HEK293 (cell line): Measurements from ENCODE around the gene TRAPPC1.

ENCODE experiments used
- EGR2 ChIP-seq: fragments of 450-650 bp; formaldehyde crosslinking; IDR thresholded peaks from 2 replicates; pipeline ENCODE4 v1.5.1; 2016; ENCODE audit warnings: low read depth, missing biosample characterization, missing genetic modification characterization
- GFI1B ChIP-seq: fragments of 450-650 bp; formaldehyde crosslinking; IDR thresholded peaks from 2 replicates; pipeline ENCODE4 v1.5.1; 2016; ENCODE audit warnings: missing biosample characterization, missing genetic modification characterization
- IKZF3 ChIP-seq: fragments of 450-650 bp; IDR thresholded peaks from 2 replicates; pipeline ENCODE4 v1.5.0; 2018; ENCODE audit warnings: missing biosample characterization, mild to moderate bottlenecking, missing genetic modification characterization, moderate library complexity
- PRDM1 ChIP-seq: fragments of 450-650 bp; formaldehyde crosslinking; IDR thresholded peaks from 2 replicates; pipeline ENCODE4; 2016; ENCODE audit warnings: missing biosample characterization, missing genetic modification characterization
- SETDB1 ChIP-seq: IDR thresholded peaks from one replicate; pipeline ENCODE4 v1.6.1; 2017; ENCODE audit warnings: mild to moderate bottlenecking, low read length, moderate library complexity, mixed read lengths; ENCODE audit not compliant: insufficient read length
- ZBTB21 ChIP-seq: fragments of 450-650 bp; formaldehyde crosslinking; IDR thresholded peaks from 2 replicates; pipeline ENCODE4 v1.5.1; 2017; ENCODE audit warnings: missing biosample characterization, missing genetic modification characterization
- ZFHX2 ChIP-seq: fragments of 450-650 bp; formaldehyde crosslinking; conservative IDR thresholded peaks from 2 replicates; pipeline ENCODE4 v1.5.1; 2016; ENCODE audit warnings: missing biosample characterization, missing genetic modification characterization
- ZFP41 ChIP-seq: fragments of 450-650 bp; formaldehyde crosslinking; IDR thresholded peaks from 2 replicates; pipeline ENCODE4 v1.5.1; 2016; ENCODE audit warnings: missing biosample characterization, missing genetic modification characterization, borderline replicate concordance
- ZNF157 ChIP-seq: fragments of 450-650 bp; formaldehyde crosslinking; IDR thresholded peaks from 2 replicates; pipeline ENCODE4 v1.5.1; 2016; ENCODE audit warnings: missing biosample characterization, missing genetic modification characterization
- ZNF19 ChIP-seq: fragments of 450-650 bp; formaldehyde crosslinking; IDR thresholded peaks from 2 replicates; pipeline ENCODE4; 2016; ENCODE audit warnings: missing biosample characterization, missing genetic modification characterization, low read depth
- ZNF23 ChIP-seq: fragments of 450-650 bp; formaldehyde crosslinking; IDR thresholded peaks from 2 replicates; pipeline ENCODE4 v1.5.1; 2016; ENCODE audit warnings: missing biosample characterization, missing genetic modification characterization, borderline replicate concordance
- ZNF624 ChIP-seq: fragments of 450-650 bp; formaldehyde crosslinking; IDR thresholded peaks from 2 replicates; pipeline ENCODE4 v1.5.1; 2017; ENCODE audit warnings: missing biosample characterization, missing genetic modification characterization
- ZNF654 ChIP-seq: fragments of 450-650 bp; formaldehyde crosslinking; IDR thresholded peaks from 2 replicates; pipeline ENCODE4 v1.5.1; 2016; ENCODE audit warnings: low read depth, missing biosample characterization, missing genetic modification characterization
- ZNF701 ChIP-seq: fragments of 450-650 bp; formaldehyde crosslinking; IDR thresholded peaks from 2 replicates; pipeline ENCODE4 v1.5.1; 2016; ENCODE audit warnings: missing biosample characterization, missing genetic modification characterization
- ZNF76 ChIP-seq: fragments of 450-650 bp; formaldehyde crosslinking; IDR thresholded peaks from 2 replicates; pipeline ENCODE4; 2016; ENCODE audit warnings: low read depth, missing biosample characterization, missing genetic modification characterization, borderline replicate concordance
- ZNF792 ChIP-seq: fragments of 450-650 bp; formaldehyde crosslinking; IDR thresholded peaks from 2 replicates; pipeline ENCODE4 v1.5.1; 2016; ENCODE audit warnings: missing biosample characterization, missing genetic modification characterization
- ZNF843 ChIP-seq: fragments of 450-650 bp; formaldehyde crosslinking; IDR thresholded peaks from 2 replicates; pipeline ENCODE4 v1.5.1; 2016; ENCODE audit warnings: missing biosample characterization, missing genetic modification characterization
- TF ChIP-seq, protein P1 (sequence below): fragments of 450-650 bp; formaldehyde crosslinking; conservative IDR thresholded peaks from 2 replicates; pipeline ENCODE4 v1.5.1; 2016; ENCODE audit warnings: low read depth, missing biosample characterization, missing genetic modification characterization
- TF ChIP-seq, protein P2 (sequence below): fragments of 450-650 bp; formaldehyde crosslinking; IDR thresholded peaks from 2 replicates; pipeline ENCODE4 v1.5.1; 2016; ENCODE audit warnings: missing biosample characterization, missing genetic modification characterization
- TF ChIP-seq, protein P3 (sequence below): fragments of 450-650 bp; formaldehyde crosslinking; IDR thresholded peaks from 2 replicates; pipeline ENCODE4 v1.5.1; 2016; ENCODE audit warnings: missing biosample characterization, missing genetic modification characterization, low read depth
- TF ChIP-seq, protein P4 (sequence below): fragments of 450-650 bp; formaldehyde crosslinking; IDR thresholded peaks from 2 replicates; pipeline ENCODE4 v1.5.1; 2016; ENCODE audit warnings: missing biosample characterization, missing genetic modification characterization
- TF ChIP-seq, protein P5 (sequence below): fragments of 450-650 bp; formaldehyde crosslinking; IDR thresholded peaks from 2 replicates; pipeline ENCODE4 v1.5.1; 2017; ENCODE audit warnings: missing biosample characterization, mild to moderate bottlenecking, missing genetic modification characterization, moderate library complexity
- TF ChIP-seq, protein P6 (sequence below): fragments of 450-650 bp; formaldehyde crosslinking; IDR thresholded peaks from 2 replicates; pipeline ENCODE4 v1.5.1; 2016; ENCODE audit warnings: missing biosample characterization, missing genetic modification characterization

TRAPPC1 gene

DNA sequence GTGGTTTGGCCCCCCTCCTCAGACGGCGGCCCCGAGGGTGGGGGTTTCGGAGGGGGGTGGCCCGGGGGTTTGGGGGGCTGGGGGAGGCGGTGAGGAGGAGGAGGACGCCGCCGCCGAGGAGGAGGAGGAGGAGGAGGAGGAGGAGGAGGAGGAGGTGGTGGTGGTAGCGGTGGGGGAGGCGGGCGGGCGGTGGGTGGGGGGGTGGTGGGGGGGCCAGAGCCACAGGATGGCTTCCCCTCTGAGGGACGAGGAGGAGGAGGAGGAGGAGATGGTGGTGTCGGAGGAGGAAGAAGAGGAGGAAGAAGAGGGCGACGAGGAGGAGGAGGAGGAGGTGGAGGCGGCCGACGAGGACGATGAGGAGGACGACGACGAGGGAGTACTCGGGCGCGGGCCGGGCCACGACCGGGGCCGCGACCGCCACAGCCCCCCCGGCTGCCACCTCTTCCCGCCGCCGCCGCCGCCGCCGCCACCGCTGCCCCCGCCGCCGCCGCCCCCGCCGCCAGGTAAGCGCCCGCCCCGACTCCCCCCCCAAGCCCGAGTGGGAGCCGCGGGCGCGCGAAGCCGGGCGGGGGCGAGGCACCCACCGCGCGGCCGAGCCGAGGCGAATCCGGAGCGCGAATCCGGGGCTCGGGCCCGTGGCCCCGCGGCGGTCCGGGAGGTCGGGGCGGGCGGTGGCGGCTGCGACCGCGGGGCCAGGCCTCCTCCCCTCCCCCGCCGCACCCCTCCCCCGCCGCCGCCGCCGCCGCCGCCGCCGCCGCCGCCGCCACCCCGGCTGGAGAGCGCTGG, 47.0 kb downstream of the TRAPPC1 start (continued):
- TF ChIP-seq, protein P1, sequence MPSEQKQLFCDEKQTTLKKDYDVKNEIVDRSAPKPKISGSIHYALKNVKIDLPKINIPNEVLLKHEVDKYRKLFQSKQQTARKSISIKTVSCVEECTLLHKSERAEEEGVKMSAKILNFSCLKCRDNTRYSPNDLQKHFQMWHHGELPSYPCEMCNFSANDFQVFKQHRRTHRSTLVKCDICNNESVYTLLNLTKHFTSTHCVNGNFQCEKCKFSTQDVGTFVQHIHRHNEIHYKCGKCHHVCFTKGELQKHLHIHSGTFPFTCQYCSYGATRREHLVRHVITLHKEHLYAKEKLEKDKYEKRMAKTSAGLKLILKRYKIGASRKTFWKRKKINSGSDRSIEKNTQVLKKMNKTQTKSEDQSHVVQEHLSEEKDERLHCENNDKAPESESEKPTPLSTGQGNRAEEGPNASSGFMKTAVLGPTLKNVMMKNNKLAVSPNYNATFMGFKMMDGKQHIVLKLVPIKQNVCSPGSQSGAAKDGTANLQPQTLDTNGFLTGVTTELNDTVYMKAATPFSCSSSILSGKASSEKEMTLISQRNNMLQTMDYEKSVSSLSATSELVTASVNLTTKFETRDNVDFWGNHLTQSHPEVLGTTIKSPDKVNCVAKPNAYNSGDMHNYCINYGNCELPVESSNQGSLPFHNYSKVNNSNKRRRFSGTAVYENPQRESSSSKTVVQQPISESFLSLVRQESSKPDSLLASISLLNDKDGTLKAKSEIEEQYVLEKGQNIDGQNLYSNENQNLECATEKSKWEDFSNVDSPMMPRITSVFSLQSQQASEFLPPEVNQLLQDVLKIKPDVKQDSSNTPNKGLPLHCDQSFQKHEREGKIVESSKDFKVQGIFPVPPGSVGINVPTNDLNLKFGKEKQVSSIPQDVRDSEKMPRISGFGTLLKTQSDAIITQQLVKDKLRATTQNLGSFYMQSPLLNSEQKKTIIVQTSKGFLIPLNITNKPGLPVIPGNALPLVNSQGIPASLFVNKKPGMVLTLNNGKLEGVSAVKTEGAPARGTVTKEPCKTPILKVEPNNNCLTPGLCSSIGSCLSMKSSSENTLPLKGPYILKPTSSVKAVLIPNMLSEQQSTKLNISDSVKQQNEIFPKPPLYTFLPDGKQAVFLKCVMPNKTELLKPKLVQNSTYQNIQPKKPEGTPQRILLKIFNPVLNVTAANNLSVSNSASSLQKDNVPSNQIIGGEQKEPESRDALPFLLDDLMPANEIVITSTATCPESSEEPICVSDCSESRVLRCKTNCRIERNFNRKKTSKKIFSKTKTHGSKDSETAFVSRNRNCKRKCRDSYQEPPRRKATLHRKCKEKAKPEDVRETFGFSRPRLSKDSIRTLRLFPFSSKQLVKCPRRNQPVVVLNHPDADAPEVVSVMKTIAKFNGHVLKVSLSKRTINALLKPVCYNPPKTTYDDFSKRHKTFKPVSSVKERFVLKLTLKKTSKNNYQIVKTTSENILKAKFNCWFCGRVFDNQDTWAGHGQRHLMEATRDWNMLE (tag by site-specific recombination), result no peak
- TF ChIP-seq IKZF3 (tag by site-specific recombination) (no peak), ZNF157 (tag by site-specific recombination) (no peak), GFI1B (tag by site-specific recombination) (no peak), ZNF654 (no peak), ZNF701 (tag by site-specific recombination) (no peak), SETDB1 (no peak), ZNF19 (tag by site-specific recombination) (no peak), ZFHX2 (tag by site-specific recombination) (peak; percentile 88), ZNF792 (no peak), ZNF843 (tag by site-specific recombination) (no peak), ZNF624 (tag by site-specific recombination) (no peak), PRDM1 (tag by site-specific recombination) (no peak), EGR2 (tag by site-specific recombination) (peak; percentile 70; the same call in 1 of the 2 replicates), ZFP41 (tag by site-specific recombination) (no peak), ZNF76 (tag by site-specific recombination) (no peak), ZBTB21 (tag by site-specific recombination) (no peak), ZNF23 (tag by site-specific recombination) (no peak)
- TF ChIP-seq, protein P2, sequence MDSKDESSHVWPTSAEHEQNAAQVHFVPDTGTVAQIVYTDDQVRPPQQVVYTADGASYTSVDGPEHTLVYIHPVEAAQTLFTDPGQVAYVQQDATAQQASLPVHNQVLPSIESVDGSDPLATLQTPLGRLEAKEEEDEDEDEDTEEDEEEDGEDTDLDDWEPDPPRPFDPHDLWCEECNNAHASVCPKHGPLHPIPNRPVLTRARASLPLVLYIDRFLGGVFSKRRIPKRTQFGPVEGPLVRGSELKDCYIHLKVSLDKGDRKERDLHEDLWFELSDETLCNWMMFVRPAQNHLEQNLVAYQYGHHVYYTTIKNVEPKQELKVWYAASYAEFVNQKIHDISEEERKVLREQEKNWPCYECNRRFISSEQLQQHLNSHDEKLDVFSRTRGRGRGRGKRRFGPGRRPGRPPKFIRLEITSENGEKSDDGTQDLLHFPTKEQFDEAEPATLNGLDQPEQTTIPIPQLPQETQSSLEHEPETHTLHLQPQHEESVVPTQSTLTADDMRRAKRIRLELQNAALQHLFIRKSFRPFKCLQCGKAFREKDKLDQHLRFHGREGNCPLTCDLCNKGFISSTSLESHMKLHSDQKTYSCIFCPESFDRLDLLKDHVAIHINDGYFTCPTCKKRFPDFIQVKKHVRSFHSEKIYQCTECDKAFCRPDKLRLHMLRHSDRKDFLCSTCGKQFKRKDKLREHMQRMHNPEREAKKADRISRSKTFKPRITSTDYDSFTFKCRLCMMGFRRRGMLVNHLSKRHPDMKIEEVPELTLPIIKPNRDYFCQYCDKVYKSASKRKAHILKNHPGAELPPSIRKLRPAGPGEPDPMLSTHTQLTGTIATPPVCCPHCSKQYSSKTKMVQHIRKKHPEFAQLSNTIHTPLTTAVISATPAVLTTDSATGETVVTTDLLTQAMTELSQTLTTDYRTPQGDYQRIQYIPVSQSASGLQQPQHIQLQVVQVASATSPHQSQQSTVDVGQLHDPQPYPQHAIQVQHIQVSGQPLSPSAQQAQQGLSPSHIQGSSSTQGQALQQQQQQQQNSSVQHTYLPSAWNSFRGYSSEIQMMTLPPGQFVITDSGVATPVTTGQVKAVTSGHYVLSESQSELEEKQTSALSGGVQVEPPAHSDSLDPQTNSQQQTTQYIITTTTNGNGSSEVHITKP (tag by site-specific recombination), result no peak
- TF ChIP-seq, protein P3, sequence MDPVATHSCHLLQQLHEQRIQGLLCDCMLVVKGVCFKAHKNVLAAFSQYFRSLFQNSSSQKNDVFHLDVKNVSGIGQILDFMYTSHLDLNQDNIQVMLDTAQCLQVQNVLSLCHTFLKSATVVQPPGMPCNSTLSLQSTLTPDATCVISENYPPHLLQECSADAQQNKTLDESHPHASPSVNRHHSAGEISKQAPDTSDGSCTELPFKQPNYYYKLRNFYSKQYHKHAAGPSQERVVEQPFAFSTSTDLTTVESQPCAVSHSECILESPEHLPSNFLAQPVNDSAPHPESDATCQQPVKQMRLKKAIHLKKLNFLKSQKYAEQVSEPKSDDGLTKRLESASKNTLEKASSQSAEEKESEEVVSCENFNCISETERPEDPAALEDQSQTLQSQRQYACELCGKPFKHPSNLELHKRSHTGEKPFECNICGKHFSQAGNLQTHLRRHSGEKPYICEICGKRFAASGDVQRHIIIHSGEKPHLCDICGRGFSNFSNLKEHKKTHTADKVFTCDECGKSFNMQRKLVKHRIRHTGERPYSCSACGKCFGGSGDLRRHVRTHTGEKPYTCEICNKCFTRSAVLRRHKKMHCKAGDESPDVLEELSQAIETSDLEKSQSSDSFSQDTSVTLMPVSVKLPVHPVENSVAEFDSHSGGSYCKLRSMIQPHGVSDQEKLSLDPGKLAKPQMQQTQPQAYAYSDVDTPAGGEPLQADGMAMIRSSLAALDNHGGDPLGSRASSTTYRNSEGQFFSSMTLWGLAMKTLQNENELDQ (tag by site-specific recombination), result no peak
- TF ChIP-seq, protein P4, sequence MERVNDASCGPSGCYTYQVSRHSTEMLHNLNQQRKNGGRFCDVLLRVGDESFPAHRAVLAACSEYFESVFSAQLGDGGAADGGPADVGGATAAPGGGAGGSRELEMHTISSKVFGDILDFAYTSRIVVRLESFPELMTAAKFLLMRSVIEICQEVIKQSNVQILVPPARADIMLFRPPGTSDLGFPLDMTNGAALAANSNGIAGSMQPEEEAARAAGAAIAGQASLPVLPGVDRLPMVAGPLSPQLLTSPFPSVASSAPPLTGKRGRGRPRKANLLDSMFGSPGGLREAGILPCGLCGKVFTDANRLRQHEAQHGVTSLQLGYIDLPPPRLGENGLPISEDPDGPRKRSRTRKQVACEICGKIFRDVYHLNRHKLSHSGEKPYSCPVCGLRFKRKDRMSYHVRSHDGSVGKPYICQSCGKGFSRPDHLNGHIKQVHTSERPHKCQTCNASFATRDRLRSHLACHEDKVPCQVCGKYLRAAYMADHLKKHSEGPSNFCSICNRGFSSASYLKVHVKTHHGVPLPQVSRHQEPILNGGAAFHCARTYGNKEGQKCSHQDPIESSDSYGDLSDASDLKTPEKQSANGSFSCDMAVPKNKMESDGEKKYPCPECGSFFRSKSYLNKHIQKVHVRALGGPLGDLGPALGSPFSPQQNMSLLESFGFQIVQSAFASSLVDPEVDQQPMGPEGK (tag by site-specific recombination), result peak; percentile 46
- TF ChIP-seq, protein P5, sequence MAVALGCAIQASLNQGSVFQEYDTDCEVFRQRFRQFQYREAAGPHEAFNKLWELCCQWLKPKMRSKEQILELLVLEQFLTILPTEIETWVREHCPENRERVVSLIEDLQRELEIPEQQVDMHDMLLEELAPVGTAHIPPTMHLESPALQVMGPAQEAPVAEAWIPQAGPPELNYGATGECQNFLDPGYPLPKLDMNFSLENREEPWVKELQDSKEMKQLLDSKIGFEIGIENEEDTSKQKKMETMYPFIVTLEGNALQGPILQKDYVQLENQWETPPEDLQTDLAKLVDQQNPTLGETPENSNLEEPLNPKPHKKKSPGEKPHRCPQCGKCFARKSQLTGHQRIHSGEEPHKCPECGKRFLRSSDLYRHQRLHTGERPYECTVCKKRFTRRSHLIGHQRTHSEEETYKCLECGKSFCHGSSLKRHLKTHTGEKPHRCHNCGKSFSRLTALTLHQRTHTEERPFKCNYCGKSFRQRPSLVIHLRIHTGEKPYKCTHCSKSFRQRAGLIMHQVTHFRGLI (tag by site-specific recombination), result no peak
- TF ChIP-seq, protein P6, sequence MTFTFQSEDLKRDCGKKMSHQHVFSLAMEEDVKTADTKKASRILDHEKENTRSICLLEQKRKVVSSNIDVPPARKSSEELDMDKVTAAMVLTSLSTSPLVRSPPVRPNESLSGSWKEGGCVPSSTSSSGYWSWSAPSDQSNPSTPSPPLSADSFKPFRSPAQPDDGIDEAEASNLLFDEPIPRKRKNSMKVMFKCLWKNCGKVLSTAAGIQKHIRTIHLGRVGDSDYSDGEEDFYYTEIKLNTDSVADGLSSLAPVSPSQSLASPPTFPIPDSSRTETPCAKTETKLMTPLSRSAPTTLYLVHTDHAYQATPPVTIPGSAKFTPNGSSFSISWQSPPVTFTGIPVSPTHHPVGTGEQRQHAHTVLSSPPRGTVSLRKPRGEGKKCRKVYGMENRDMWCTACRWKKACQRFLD (tag by site-specific recombination), result no peak
